Neural crest cell (in vitro differentiated cells): ENCODE results near the gene OR5M11. TPM values are rescaled to one million over a fixed set of nuclear protein-coding genes. Genes with fewer than 3 reads are reported as not detected.

Source experiments
- DNase-seq: peaks from one replicate; pipeline ENCODE4 v3.0.0; 2021; ENCODE audit warnings: low read depth, mixed read lengths, low spot score
- H3K27ac Mint-ChIP-seq: one replicate; pipeline ENCODE4 v1.8.0; 2021; ENCODE audit warnings: mild to moderate bottlenecking, mixed read lengths; ENCODE audit not compliant: unreplicated experiment
- H3K27me3 Mint-ChIP-seq: 2 replicates; pipeline ENCODE4 v1.8.0; 2021; ENCODE audit warnings: low read depth, mild to moderate bottlenecking, mixed read lengths
- H3K36me3 Mint-ChIP-seq: 2 replicates; pipeline ENCODE4 v1.8.0; 2021; ENCODE audit warnings: low read depth, mild to moderate bottlenecking, mixed read lengths
- H3K4me1 Mint-ChIP-seq: 2 replicates; pipeline ENCODE4 v1.8.0; 2021; ENCODE audit warnings: mixed read lengths
- H3K4me3 Mint-ChIP-seq: one replicate; pipeline ENCODE4 v1.8.0; 2021; ENCODE audit warnings: mild to moderate bottlenecking, mixed read lengths
- H3K9me3 Mint-ChIP-seq: 2 replicates; pipeline ENCODE4 v1.8.0; 2021; ENCODE audit warnings: mixed read lengths
- total RNA-seq: library from RNA; stranded (reverse); gene quantifications from 2 replicates; pipeline ENCODE4 v1.2.1, GENCODE V29; 2021
- TF ChIP-seq, protein P1 (sequence below): fragments of 200-600 bp; sonication (generic); conservative IDR thresholded peaks from 2 replicates; pipeline ENCODE4 v1.5.0; 2021; ENCODE audit warnings: antibody characterized with exemption, mild to moderate bottlenecking

OR5M11 gene
- total RNA-seq, 1 donor from 2014 or later = not detected

GRCh38 chr11:56543739-56544138 lies 682 bp upstream of the OR5M11 start:
- no peak for DNase-seq
- TF ChIP-seq, protein P1, sequence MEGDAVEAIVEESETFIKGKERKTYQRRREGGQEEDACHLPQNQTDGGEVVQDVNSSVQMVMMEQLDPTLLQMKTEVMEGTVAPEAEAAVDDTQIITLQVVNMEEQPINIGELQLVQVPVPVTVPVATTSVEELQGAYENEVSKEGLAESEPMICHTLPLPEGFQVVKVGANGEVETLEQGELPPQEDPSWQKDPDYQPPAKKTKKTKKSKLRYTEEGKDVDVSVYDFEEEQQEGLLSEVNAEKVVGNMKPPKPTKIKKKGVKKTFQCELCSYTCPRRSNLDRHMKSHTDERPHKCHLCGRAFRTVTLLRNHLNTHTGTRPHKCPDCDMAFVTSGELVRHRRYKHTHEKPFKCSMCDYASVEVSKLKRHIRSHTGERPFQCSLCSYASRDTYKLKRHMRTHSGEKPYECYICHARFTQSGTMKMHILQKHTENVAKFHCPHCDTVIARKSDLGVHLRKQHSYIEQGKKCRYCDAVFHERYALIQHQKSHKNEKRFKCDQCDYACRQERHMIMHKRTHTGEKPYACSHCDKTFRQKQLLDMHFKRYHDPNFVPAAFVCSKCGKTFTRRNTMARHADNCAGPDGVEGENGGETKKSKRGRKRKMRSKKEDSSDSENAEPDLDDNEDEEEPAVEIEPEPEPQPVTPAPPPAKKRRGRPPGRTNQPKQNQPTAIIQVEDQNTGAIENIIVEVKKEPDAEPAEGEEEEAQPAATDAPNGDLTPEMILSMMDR = no peak
- Mint-ChIP-seq H3K27ac (no peak overlapping the region), H3K4me3 (no peak overlapping the region), H3K9me3 (peaks cover 4% of the 10 kb centered on the region), H3K27me3 (no peaks in the 10 kb centered on the region), H3K36me3 (no peaks in the 10 kb centered on the region), H3K4me1 (no peaks in the 10 kb centered on the region)

- H3K4me1 Mint-ChIP-seq = no peaks in the 10 kb centered on the region
- H3K9me3 Mint-ChIP-seq = no peaks in the 10 kb centered on the region
- H3K4me3 Mint-ChIP-seq = no peak overlapping the region
- no peaks in the 10 kb centered on the region for H3K36me3 Mint-ChIP-seq
- TF ChIP-seq, protein P1 = no peak
- H3K27me3 Mint-ChIP-seq = no peaks in the 10 kb centered on the region
- no peak overlapping the region for H3K27ac Mint-ChIP-seq
- DNase-seq = no peak
These were observed 9.9 kb downstream of the OR5M11 start for GRCh38 chr11:56533054-56533740.

DNA sequence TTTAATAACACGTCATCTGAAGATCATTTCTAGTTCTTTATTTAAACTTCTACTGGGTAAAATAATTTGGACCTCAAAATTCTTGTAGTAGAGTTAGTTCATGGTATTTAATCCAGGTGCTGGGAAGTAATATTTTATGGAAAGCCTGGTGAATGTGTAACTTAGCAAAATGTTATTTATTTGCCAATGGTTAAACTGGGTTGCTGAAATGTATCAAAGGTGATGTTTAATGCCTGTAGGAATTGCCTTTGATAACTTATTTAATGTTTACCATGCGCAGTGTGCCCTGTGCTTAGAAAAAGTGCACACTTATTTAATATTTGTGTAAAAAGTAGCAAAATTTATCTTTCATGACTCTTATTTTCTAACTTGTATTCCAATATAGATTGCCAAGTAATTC lies 11.2 kb downstream of the OR5M11 start:
- H3K4me3 Mint-ChIP-seq = no peak overlapping the region
- TF ChIP-seq, protein P1 = no peak
- no peaks in the 10 kb centered on the region for H3K9me3 Mint-ChIP-seq
- H3K36me3 Mint-ChIP-seq = no peaks in the 10 kb centered on the region
- H3K27ac Mint-ChIP-seq = no peak overlapping the region
- H3K4me1 Mint-ChIP-seq = no peaks in the 10 kb centered on the region
- H3K27me3 Mint-ChIP-seq = no peaks in the 10 kb centered on the region
- DNase-seq = no peak

- H3K27ac Mint-ChIP-seq = no peak overlapping the region
- no peaks in the 10 kb centered on the region for H3K9me3 Mint-ChIP-seq
- H3K4me1 Mint-ChIP-seq = no peaks in the 10 kb centered on the region
- no peak for DNase-seq
- TF ChIP-seq, protein P1 = peak; percentile 44
- no peaks in the 10 kb centered on the region for H3K27me3 Mint-ChIP-seq
- H3K36me3 Mint-ChIP-seq = no peaks in the 10 kb centered on the region
- no peak overlapping the region for H3K4me3 Mint-ChIP-seq
These were observed 21.0 kb downstream of the OR5M11 start for GRCh38 chr11:56522008-56522407.

DNA sequence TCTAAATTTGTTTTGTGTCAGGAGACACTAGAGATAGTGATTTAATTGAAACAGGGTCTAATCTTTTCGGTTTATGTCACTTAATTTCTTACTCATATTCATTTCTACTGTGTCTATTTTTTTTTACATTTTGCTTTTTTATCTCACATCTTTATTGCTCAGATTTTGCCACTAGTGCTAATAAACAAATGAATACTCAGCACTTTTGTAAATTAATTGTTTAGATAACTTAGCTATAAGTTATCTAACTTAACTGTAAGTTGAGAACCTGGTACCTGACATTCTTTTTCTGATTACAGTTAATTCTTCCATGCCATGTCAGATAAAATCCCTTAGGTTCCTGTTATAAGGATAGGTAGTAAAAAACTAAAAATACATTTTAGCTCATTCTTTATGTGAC lies 29.8 kb downstream of the OR5M11 start:
- no peak for DNase-seq
- H3K4me3 Mint-ChIP-seq = no peak overlapping the region
- H3K4me1 Mint-ChIP-seq = no peaks in the 10 kb centered on the region
- TF ChIP-seq, protein P1 = no peak
- H3K27ac Mint-ChIP-seq = no peak overlapping the region
- no peaks in the 10 kb centered on the region for H3K36me3 Mint-ChIP-seq
- H3K9me3 Mint-ChIP-seq = no peaks in the 10 kb centered on the region
- H3K27me3 Mint-ChIP-seq = peaks cover 3% of the 10 kb centered on the region
